MCF 10A (cell line): ENCODE measurements around the gene STK32B. TPM values are rescaled to one million over a fixed set of nuclear protein-coding genes. Genes with fewer than 3 reads are reported as not detected.

Experiments
- BruUV-seq: library from RNA; stranded (reverse); fragments of 400-500 nt; replicated peaks from 2 replicates; lab custom pipeline; 2021; lab: Mats Ljungman, UMichigan
- CTCF ChIA-PET: fragments of 300-600 bp; sonication (Branson Sonifier 250); formaldehyde crosslinking; extraction: SDS; loops from one replicate; lab custom pipeline; 2021; ENCODE audit warnings: antibody characterized with exemption, inconsistent platforms; lab: Yijun Ruan, JAX
- POLR2A ChIA-PET: fragments of 300-600, 350-650 bp; sonication (Branson Sonifier 250); formaldehyde crosslinking; extraction: SDS; loops from one replicate; lab custom pipeline; 2020; ENCODE audit warnings: antibody characterized with exemption, inconsistent platforms; lab: Yijun Ruan, JAX
- DNase-seq: peaks from one replicate; pipeline ENCODE4 v3.0.0-alpha.2; 2018; ENCODE audit not compliant: unreplicated experiment
- H3K27ac Mint-ChIP-seq: one replicate; pipeline ENCODE4 v1.8.0; 2022; ENCODE audit warnings: mild to moderate bottlenecking, low read depth, mixed read lengths; ENCODE audit not compliant: unreplicated experiment
- H3K27me3 Mint-ChIP-seq: one replicate; pipeline ENCODE4 v1.8.0; 2022; ENCODE audit warnings: mixed read lengths; ENCODE audit not compliant: insufficient read depth, unreplicated experiment
- H3K36me3 Mint-ChIP-seq: one replicate; pipeline ENCODE4 v1.8.0; 2022; ENCODE audit warnings: mild to moderate bottlenecking, moderate library complexity, mixed read lengths; ENCODE audit not compliant: insufficient read depth, unreplicated experiment
- H3K4me1 Mint-ChIP-seq: one replicate; pipeline ENCODE4 v1.8.0; 2022; ENCODE audit warnings: mixed read lengths; ENCODE audit not compliant: insufficient read depth, unreplicated experiment
- H3K4me3 Mint-ChIP-seq: one replicate; pipeline ENCODE4 v1.8.0; 2022; ENCODE audit warnings: mild to moderate bottlenecking, moderate library complexity, mixed read lengths; ENCODE audit not compliant: unreplicated experiment
- H3K9me3 Mint-ChIP-seq: one replicate; pipeline ENCODE4 v1.8.0; 2022; ENCODE audit warnings: mixed read lengths; ENCODE audit not compliant: unreplicated experiment
- CTCF ChIP-seq: fragments of 200-600 bp; IDR thresholded peaks from one replicate; pipeline ENCODE4 v1.8.0; 2022; ENCODE audit warnings: antibody characterized with exemption, mild to moderate bottlenecking; ENCODE audit not compliant: unreplicated experiment
- intact Hi-C: fragments of 100-400 bp; cut with micrococcal nuclease; formaldehyde crosslinking; loops from 2 replicates; pipeline ENCODE4 v1.14.1; 2022
- total RNA-seq: library from RNA; stranded (reverse); gene quantifications from 2 replicates; pipeline ENCODE4 v1.2.3, GENCODE V29; 2022

STK32B gene
- total RNA-seq, 1 experiment from 2014 or later, result not detected

GRCh38 chr4:5463361-5463760 lies 412.1 kb downstream of the STK32B start:
- Mint-ChIP-seq H3K27ac (no peak overlapping the region), H3K4me1 (no peaks in the 10 kb centered on the region), H3K4me3 (no peak overlapping the region), H3K36me3 (no peaks in the 10 kb centered on the region), H3K9me3 (no peaks in the 10 kb centered on the region), H3K27me3 (no peaks in the 10 kb centered on the region)
- POLR2A ChIA-PET, result interaction anchor here (0.6 to 0.7 kb wide), 2 partner anchors 69 to 154 kb away, joined by 3 to 5 read pairs; no protein-coding TSS in a partner anchor
- no TSS peak for BruUV-seq
- TF ChIP-seq CTCF, result no peak
- DNase-seq, result no peak
- intact Hi-C loops, result no loop called here
- CTCF ChIA-PET, result no interaction called here

GRCh38 chr4:5463936-5464650 lies 412.8 kb downstream of the STK32B start:
- no TSS peak for BruUV-seq
- intact Hi-C loops, result no loop called here
- H3K4me1 Mint-ChIP-seq, result no peaks in the 10 kb centered on the region
- no peak overlapping the region for H3K27ac Mint-ChIP-seq
- H3K4me3 Mint-ChIP-seq, result no peak overlapping the region
- CTCF ChIA-PET, result no interaction called here
- H3K36me3 Mint-ChIP-seq, result no peaks in the 10 kb centered on the region
- no peak for DNase-seq
- no peaks in the 10 kb centered on the region for H3K27me3 Mint-ChIP-seq
- peaks cover 2% of the 10 kb centered on the region for H3K9me3 Mint-ChIP-seq
- POLR2A ChIA-PET, result interaction anchor here (0.7 kb wide), 1 partner anchor 154 kb away, joined by 3 read pairs; no protein-coding TSS in a partner anchor
- TF ChIP-seq CTCF, result no peak

- Mint-ChIP-seq H3K4me1 (no peaks in the 10 kb centered on the region), H3K4me3 (no peak overlapping the region), H3K27me3 (no peaks in the 10 kb centered on the region), H3K27ac (no peak overlapping the region), H3K36me3 (no peaks in the 10 kb centered on the region), H3K9me3 (peaks cover 7% of the 10 kb centered on the region)
- POLR2A ChIA-PET, result interaction anchor here (0.6 kb wide), 1 partner anchor 34 kb away, joined by 3 read pairs; no protein-coding TSS in a partner anchor
- CTCF ChIA-PET, result interaction anchor here (0.6 kb wide), 1 partner anchor 862 kb away, joined by 3 read pairs; no protein-coding TSS in a partner anchor
- DNase-seq, result no peak
- no peak for TF ChIP-seq CTCF
- intact Hi-C loops, result no loop called here
- BruUV-seq, result no TSS peak
These were observed 414.2 kb downstream of the STK32B start for GRCh38 chr4:5465529-5465928.

- H3K36me3 Mint-ChIP-seq, result no peaks in the 10 kb centered on the region
- POLR2A ChIA-PET, result interaction anchor here (0.6 kb wide), 1 partner anchor 35 kb away, joined by 3 read pairs; no protein-coding TSS in a partner anchor
- no peaks in the 10 kb centered on the region for H3K27me3 Mint-ChIP-seq
- no peak for TF ChIP-seq CTCF
- DNase-seq, result no peak
- no TSS peak for BruUV-seq
- H3K4me1 Mint-ChIP-seq, result no peaks in the 10 kb centered on the region
- H3K27ac Mint-ChIP-seq, result no peak overlapping the region
- H3K4me3 Mint-ChIP-seq, result no peak overlapping the region
- peaks cover 7% of the 10 kb centered on the region for H3K9me3 Mint-ChIP-seq
- intact Hi-C loops, result no loop called here
- CTCF ChIA-PET, result interaction anchor here (0.6 kb wide), 2 partner anchors 179 to 861 kb away, joined by 3 read pairs; no protein-coding TSS in a partner anchor
These were observed 414.7 kb downstream of the STK32B start for GRCh38 chr4:5465956-5466355.
